HL-60 (cell line): ENCODE measurements around the gene FAM83G.

Experiments
- GABPA ChIP-seq: IDR thresholded peaks from 2 replicates; pipeline ENCODE4 v1.6.1; 2012; ENCODE audit warnings: low read depth
- POLR2AphosphoS5 ChIP-seq: IDR thresholded peaks from 2 replicates; pipeline ENCODE4 v1.6.1; 2012; ENCODE audit warnings: low read depth
- SPI1 ChIP-seq: IDR thresholded peaks from 2 replicates; pipeline ENCODE4 v1.6.1; 2012; ENCODE audit warnings: low read depth, mild to moderate bottlenecking, borderline replicate concordance
- TF ChIP-seq, protein P1 (sequence below): IDR thresholded peaks from one replicate; pipeline ENCODE4 v1.5.1; 2011; ENCODE audit warnings: low read length, control low read depth, inconsistent platforms; ENCODE audit not compliant: insufficient read depth
- TF ChIP-seq, protein P2 (sequence below): IDR thresholded peaks from 2 replicates; pipeline ENCODE4 v1.6.1; 2012; ENCODE audit warnings: low read depth; ENCODE audit not compliant: insufficient replicate concordance

DNA sequence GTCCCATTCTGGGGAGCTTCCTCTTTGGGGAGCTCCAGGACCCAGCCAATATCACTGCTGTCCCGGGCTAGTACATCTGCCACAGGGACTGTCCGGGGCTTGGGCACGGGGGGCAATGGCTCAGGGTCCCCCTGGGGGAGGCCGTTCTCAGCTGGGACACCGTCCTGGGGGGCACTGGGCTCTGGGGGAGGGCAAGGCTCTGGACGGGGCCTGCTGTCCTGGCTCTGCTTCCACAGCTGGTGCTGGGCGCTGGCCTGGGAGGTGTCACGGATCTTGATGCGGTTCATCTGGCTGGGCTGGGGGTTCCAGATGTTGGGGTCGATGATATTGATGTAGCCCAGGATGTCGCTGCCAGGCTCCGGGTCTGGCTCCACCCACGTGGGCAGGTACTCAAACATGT, 26.5 kb downstream of the FAM83G start:
- TF ChIP-seq, protein P1, sequence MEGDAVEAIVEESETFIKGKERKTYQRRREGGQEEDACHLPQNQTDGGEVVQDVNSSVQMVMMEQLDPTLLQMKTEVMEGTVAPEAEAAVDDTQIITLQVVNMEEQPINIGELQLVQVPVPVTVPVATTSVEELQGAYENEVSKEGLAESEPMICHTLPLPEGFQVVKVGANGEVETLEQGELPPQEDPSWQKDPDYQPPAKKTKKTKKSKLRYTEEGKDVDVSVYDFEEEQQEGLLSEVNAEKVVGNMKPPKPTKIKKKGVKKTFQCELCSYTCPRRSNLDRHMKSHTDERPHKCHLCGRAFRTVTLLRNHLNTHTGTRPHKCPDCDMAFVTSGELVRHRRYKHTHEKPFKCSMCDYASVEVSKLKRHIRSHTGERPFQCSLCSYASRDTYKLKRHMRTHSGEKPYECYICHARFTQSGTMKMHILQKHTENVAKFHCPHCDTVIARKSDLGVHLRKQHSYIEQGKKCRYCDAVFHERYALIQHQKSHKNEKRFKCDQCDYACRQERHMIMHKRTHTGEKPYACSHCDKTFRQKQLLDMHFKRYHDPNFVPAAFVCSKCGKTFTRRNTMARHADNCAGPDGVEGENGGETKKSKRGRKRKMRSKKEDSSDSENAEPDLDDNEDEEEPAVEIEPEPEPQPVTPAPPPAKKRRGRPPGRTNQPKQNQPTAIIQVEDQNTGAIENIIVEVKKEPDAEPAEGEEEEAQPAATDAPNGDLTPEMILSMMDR = no peak
- TF ChIP-seq POLR2AphosphoS5 (no peak), SPI1 (no peak), GABPA (no peak)
- TF ChIP-seq, protein P2, sequence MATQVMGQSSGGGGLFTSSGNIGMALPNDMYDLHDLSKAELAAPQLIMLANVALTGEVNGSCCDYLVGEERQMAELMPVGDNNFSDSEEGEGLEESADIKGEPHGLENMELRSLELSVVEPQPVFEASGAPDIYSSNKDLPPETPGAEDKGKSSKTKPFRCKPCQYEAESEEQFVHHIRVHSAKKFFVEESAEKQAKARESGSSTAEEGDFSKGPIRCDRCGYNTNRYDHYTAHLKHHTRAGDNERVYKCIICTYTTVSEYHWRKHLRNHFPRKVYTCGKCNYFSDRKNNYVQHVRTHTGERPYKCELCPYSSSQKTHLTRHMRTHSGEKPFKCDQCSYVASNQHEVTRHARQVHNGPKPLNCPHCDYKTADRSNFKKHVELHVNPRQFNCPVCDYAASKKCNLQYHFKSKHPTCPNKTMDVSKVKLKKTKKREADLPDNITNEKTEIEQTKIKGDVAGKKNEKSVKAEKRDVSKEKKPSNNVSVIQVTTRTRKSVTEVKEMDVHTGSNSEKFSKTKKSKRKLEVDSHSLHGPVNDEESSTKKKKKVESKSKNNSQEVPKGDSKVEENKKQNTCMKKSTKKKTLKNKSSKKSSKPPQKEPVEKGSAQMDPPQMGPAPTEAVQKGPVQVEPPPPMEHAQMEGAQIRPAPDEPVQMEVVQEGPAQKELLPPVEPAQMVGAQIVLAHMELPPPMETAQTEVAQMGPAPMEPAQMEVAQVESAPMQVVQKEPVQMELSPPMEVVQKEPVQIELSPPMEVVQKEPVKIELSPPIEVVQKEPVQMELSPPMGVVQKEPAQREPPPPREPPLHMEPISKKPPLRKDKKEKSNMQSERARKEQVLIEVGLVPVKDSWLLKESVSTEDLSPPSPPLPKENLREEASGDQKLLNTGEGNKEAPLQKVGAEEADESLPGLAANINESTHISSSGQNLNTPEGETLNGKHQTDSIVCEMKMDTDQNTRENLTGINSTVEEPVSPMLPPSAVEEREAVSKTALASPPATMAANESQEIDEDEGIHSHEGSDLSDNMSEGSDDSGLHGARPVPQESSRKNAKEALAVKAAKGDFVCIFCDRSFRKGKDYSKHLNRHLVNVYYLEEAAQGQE = no peak
